Panc1 (cell line): Measurements from ENCODE around the gene HIF1A. TPM values are rescaled to one million over a fixed set of nuclear protein-coding genes. Genes with fewer than 3 reads are reported as not detected.

Experiments used
- ATAC-seq: fragments of 200-7000 bp; cut with Tn5 transposase; 2 replicates; pipeline ENCODE4 v1.9.1; 2020; ENCODE audit warnings: mild to moderate bottlenecking, moderate library complexity
- BruUV-seq: library from RNA; stranded (reverse); fragments of 400-500 nt; replicated peaks from 2 replicates; lab custom pipeline; 2021; lab: Mats Ljungman, UMichigan
- CTCF ChIA-PET: fragments of 300-600 bp; sonication (Branson Sonifier 250); formaldehyde crosslinking; loops from one replicate; lab custom pipeline; 2022; ENCODE audit warnings: antibody characterized with exemption; lab: Charles Lee
- POLR2A ChIA-PET: fragments of 300-600 bp; sonication (Branson Sonifier 250); formaldehyde crosslinking; loops from one replicate; lab custom pipeline; 2022; ENCODE audit warnings: antibody characterized with exemption; lab: Charles Lee
- DNase-seq: peaks from one replicate; pipeline ENCODE4 v3.0.0-alpha.2; 2010; ENCODE audit warnings: low read depth, low spot score
- H3K27ac ChIP-seq: 2 replicates; pipeline ENCODE4 v1.5.1; 2011; ENCODE audit warnings: mild to moderate bottlenecking, low read length, inconsistent platforms
- H3K27me3 ChIP-seq: fragments of 200-500 bp; sonication (Bioruptor generic); 2 replicates; pipeline ENCODE4 v1.6.0; 2014; ENCODE audit warnings: low read length, inconsistent platforms; ENCODE audit not compliant: control insufficient read depth, insufficient read depth
- H3K36me3 ChIP-seq: fragments of 200-500 bp; sonication (Bioruptor generic); 2 replicates; pipeline ENCODE4 v1.5.1; 2014; ENCODE audit warnings: inconsistent platforms, mild to moderate bottlenecking, low read length, moderate library complexity; ENCODE audit not compliant: control insufficient read depth, insufficient read depth
- H3K4me1 ChIP-seq: 2 replicates; pipeline ENCODE4 v1.5.1; 2011; ENCODE audit warnings: inconsistent platforms, mild to moderate bottlenecking, low read length, moderate library complexity; ENCODE audit not compliant: control insufficient read depth, insufficient read depth
- H3K4me3 ChIP-seq, 2 experiments: 2 replicates each; pipeline ENCODE4 v1.5.1; 2011 to 2012; ENCODE audit warnings: low read depth in 2 of 2, low read length in 2 of 2, mild to moderate bottlenecking in 2 of 2, inconsistent platforms in 1 of 2, moderate library complexity in 1 of 2
- H3K9me3 ChIP-seq: fragments of 200-500 bp; sonication (Bioruptor generic); 2 replicates; pipeline ENCODE4 v1.5.1; 2014; ENCODE audit warnings: low read depth, mild to moderate bottlenecking, inconsistent platforms, low read length, moderate library complexity; ENCODE audit not compliant: control insufficient read depth, insufficient read depth
- SIN3A ChIP-seq: IDR thresholded peaks from 2 replicates; pipeline ENCODE4 v1.6.1; 2012; ENCODE audit warnings: low read depth, mild to moderate bottlenecking, low read length, moderate library complexity, borderline replicate concordance; ENCODE audit not compliant: insufficient read depth
- in situ Hi-C: cut with HindIII; loops from 2 replicates; pipeline ENCODE4 v1.10.0; 2016; ENCODE audit warnings: low sequenced_read_pairs, low pct_unique_long_range_greater_than_20kb
- intact Hi-C: fragments of 100-400 bp; cut with micrococcal nuclease; formaldehyde crosslinking; loops from one replicate; pipeline ENCODE4 v1.10.0; 2022; ENCODE audit not compliant: unreplicated experiment
- total RNA-seq: library from RNA; stranded (reverse); gene quantifications from one replicate; pipeline ENCODE4 v1.2.1, GENCODE V29; 2021; ENCODE audit not compliant: unreplicated experiment
- TF ChIP-seq, protein P1 (sequence below): fragments of 450-650 bp; IDR thresholded peaks from 2 replicates; pipeline ENCODE4 v1.5.1; 2017; ENCODE audit warnings: mild to moderate bottlenecking
- TF ChIP-seq, protein P2 (sequence below), 2 experiments: IDR thresholded peaks; 2 replicates each; pipeline ENCODE4 v1.6.1; 2011 to 2012; ENCODE audit warnings: low read depth in 2 of 2, control low read depth in 1 of 2, low read length in 1 of 2, mild to moderate bottlenecking in 1 of 2, moderate library complexity in 1 of 2; ENCODE audit not compliant: insufficient read depth in 1 of 2

Gene HIF1A
- total RNA-seq, 1 experiment from 2014 or later: 83.4 TPM

DNA sequence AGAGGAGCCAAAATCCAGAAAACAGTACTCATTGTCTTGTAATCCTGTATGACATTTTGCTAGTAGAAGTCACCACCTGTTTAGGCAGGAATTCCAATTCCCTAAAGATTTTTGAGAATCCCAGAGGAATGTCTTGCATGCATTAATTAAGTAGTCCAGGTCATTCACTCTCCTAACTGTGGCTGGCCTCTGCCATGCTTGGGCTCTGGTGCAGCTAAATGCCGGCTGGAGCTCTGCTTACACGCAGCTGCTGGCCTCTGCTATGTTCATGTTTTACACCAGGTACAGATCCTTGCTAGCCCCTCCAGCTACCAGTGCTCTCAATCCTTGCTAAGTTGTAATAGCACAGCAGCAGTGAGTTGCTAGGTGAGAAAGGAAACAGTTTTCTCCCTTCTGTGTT is 16.3 kb upstream of the HIF1A start:
- Histone ChIP-seq H3K4me1 (no peaks in the 10 kb centered on the region), H3K9me3 (no peaks in the 10 kb centered on the region), H3K4me3 (no peak overlapping the region), H3K27me3 (peaks cover 5% of the 10 kb centered on the region; the same call in 1 of the 2 replicates), H3K36me3 (no peaks in the 10 kb centered on the region), H3K27ac (no peak overlapping the region)
- CTCF ChIA-PET: no interaction called here
- intact Hi-C loops: no loop called here
- no peak for DNase-seq
- ATAC-seq: no peak
- in situ Hi-C loops: no loop called here
- TF ChIP-seq, protein P1, sequence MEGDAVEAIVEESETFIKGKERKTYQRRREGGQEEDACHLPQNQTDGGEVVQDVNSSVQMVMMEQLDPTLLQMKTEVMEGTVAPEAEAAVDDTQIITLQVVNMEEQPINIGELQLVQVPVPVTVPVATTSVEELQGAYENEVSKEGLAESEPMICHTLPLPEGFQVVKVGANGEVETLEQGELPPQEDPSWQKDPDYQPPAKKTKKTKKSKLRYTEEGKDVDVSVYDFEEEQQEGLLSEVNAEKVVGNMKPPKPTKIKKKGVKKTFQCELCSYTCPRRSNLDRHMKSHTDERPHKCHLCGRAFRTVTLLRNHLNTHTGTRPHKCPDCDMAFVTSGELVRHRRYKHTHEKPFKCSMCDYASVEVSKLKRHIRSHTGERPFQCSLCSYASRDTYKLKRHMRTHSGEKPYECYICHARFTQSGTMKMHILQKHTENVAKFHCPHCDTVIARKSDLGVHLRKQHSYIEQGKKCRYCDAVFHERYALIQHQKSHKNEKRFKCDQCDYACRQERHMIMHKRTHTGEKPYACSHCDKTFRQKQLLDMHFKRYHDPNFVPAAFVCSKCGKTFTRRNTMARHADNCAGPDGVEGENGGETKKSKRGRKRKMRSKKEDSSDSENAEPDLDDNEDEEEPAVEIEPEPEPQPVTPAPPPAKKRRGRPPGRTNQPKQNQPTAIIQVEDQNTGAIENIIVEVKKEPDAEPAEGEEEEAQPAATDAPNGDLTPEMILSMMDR: no peak
- TF ChIP-seq, protein P2, sequence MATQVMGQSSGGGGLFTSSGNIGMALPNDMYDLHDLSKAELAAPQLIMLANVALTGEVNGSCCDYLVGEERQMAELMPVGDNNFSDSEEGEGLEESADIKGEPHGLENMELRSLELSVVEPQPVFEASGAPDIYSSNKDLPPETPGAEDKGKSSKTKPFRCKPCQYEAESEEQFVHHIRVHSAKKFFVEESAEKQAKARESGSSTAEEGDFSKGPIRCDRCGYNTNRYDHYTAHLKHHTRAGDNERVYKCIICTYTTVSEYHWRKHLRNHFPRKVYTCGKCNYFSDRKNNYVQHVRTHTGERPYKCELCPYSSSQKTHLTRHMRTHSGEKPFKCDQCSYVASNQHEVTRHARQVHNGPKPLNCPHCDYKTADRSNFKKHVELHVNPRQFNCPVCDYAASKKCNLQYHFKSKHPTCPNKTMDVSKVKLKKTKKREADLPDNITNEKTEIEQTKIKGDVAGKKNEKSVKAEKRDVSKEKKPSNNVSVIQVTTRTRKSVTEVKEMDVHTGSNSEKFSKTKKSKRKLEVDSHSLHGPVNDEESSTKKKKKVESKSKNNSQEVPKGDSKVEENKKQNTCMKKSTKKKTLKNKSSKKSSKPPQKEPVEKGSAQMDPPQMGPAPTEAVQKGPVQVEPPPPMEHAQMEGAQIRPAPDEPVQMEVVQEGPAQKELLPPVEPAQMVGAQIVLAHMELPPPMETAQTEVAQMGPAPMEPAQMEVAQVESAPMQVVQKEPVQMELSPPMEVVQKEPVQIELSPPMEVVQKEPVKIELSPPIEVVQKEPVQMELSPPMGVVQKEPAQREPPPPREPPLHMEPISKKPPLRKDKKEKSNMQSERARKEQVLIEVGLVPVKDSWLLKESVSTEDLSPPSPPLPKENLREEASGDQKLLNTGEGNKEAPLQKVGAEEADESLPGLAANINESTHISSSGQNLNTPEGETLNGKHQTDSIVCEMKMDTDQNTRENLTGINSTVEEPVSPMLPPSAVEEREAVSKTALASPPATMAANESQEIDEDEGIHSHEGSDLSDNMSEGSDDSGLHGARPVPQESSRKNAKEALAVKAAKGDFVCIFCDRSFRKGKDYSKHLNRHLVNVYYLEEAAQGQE (IDR thresholded peaks at IDR 0.05; ENCODE audit: insufficient read depth in 1 of 2, low read depth in 2 of 2, low read length in 1 of 2): no peak
- POLR2A ChIA-PET: no interaction called here
- no TSS peak for BruUV-seq

DNA sequence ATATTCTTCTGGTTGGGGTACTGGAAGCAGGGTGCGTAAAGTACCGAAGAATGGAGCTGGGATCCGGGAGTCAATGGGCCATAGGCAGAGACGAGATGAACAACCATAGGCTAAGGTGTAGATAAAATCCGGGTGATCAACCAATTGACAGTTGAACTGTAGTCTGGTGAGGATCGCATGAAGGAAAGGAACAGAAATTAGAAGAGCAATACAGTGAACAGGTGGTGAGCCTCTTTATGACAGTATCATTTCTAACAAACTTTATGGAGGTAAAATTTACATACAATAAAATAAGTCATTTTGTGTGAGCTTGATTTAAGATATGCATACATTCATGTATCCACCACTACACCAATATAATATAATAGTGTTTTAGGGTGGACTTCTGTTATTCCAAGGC is 13.9 kb upstream of the HIF1A start:
- BruUV-seq: no TSS peak
- DNase-seq: no peak
- POLR2A ChIA-PET: no interaction called here
- peaks cover 5% of the 10 kb centered on the region; the same call in 1 of the 2 replicates for H3K27me3 ChIP-seq
- no peaks in the 10 kb centered on the region for H3K36me3 ChIP-seq
- H3K27ac ChIP-seq: no peak overlapping the region
- CTCF ChIA-PET: no interaction called here
- TF ChIP-seq, protein P1: no peak
- no peak for TF ChIP-seq SIN3A
- TF ChIP-seq, protein P2 (IDR thresholded peaks at IDR 0.05; ENCODE audit: insufficient read depth in 1 of 2, low read depth in 2 of 2, low read length in 1 of 2): no peak
- no peaks in the 10 kb centered on the region for H3K9me3 ChIP-seq
- no peak for ATAC-seq
- H3K4me1 ChIP-seq: no peaks in the 10 kb centered on the region
- intact Hi-C loops: no loop called here
- no peak overlapping the region for H3K4me3 ChIP-seq
- in situ Hi-C loops: no loop called here
